K562 (cell line): Measurements from ENCODE around the gene FHIT. TPM values are rescaled to one million over a fixed set of nuclear protein-coding genes. Genes with fewer than 3 reads are reported as not detected.

ENCODE experiments used
- ATAC-seq: fragments of 200-7000 bp; cut with Tn5 transposase; 3 replicates; pipeline ENCODE4 v1.9.1; 2020; ENCODE audit warnings: moderate library complexity
- BruUV-seq: library from RNA; stranded (reverse); fragments of 400-500 nt; replicated peaks from 2 replicates; lab custom pipeline; 2021; lab: Mats Ljungman, UMichigan
- CTCF ChIA-PET: fragments of 300-600 bp; formaldehyde crosslinking; extraction: SDS; loops from one replicate; lab custom pipeline; 2021; ENCODE audit warnings: low intra/inter-chr PET ratio; lab: Yijun Ruan, JAX
- POLR2A ChIA-PET: fragments of 300-600, 350-650 bp; sonication (Branson Sonifier 250); formaldehyde crosslinking; extraction: SDS; loops from one replicate; lab custom pipeline; 2021; ENCODE audit warnings: antibody characterized with exemption, inconsistent platforms; lab: Yijun Ruan, JAX
- DNase-seq, 4 experiments: peaks; one replicate each; pipeline versions ENCODE4 v3.0.0 to v3.0.0-alpha.2; 2011 to 2018; ENCODE audit warnings: low spot score in 3 of 4, mixed read lengths in 3 of 4; ENCODE audit errors: extremely low read depth in 1 of 4
- FAIRE-seq: peaks from 2 replicates; lab custom pipeline; 2011; peaks lifted over from hg19 to GRCh38; lab: Jason Lieb, UNC
- H2AFZ ChIP-seq: 2 replicates; pipeline ENCODE4 v1.6.0; 2011; ENCODE audit warnings: low read depth, low read length, control low read depth, inconsistent platforms
- H3K27ac ChIP-seq: fragments of 200-600 bp; 3 replicates; pipeline ENCODE4 v1.8.0; 2011; ENCODE audit warnings: low read depth, mild to moderate bottlenecking, control low read depth, inconsistent platforms, low read length, moderate library complexity, mixed read lengths; ENCODE audit errors: extremely low read depth
- H3K27me3 ChIP-seq, 2 experiments: fragments of 300-600 bp in 1 of 2; 2 replicates in 1 of 2; 3 replicates in 1 of 2; pipeline versions ENCODE4 v1.6.0 to v1.8.0; 2011; ENCODE audit warnings: inconsistent platforms in 2 of 2, low read length in 2 of 2, mild to moderate bottlenecking in 1 of 2, mixed read lengths in 1 of 2, moderate library complexity in 1 of 2; ENCODE audit not compliant: control insufficient read depth in 2 of 2, insufficient read depth in 2 of 2
- H3K36me3 ChIP-seq: fragments of 300-600 bp; 3 replicates; pipeline ENCODE4 v1.8.0; 2011; ENCODE audit warnings: mild to moderate bottlenecking, low read length, inconsistent platforms; ENCODE audit not compliant: control insufficient read depth, insufficient read depth
- H3K4me1 ChIP-seq, 2 experiments: fragments of 200-600 bp in 1 of 2; replicated peaks in 1 of 2; 2 replicates in 1 of 2; 3 replicates in 1 of 2; pipeline versions ENCODE4 v1.5.1 to v1.8.0; 2011; ENCODE audit warnings: inconsistent platforms in 2 of 2, low read length in 2 of 2, mild to moderate bottlenecking in 1 of 2, mixed read lengths in 1 of 2, moderate library complexity in 1 of 2; ENCODE audit not compliant: control insufficient read depth in 2 of 2, insufficient read depth in 2 of 2
- H3K4me2 ChIP-seq: 2 replicates; pipeline ENCODE4 v1.6.1; 2011; ENCODE audit warnings: low read length, control low read depth, inconsistent platforms, mixed read lengths; ENCODE audit not compliant: insufficient read depth
- H3K4me3 ChIP-seq: fragments of 200-600 bp; sonication (generic), shearing (Covaris generic); 2 replicates; pipeline ENCODE4 v1.5.1; 2016; ENCODE audit warnings: control low read depth, inconsistent platforms
- H3K79me2 ChIP-seq: fragments of 200-600 bp; 3 replicates; pipeline ENCODE4 v1.8.0; 2011; ENCODE audit warnings: low read length, inconsistent platforms; ENCODE audit not compliant: control insufficient read depth, insufficient read depth
- H3K9ac ChIP-seq, 2 experiments: 2 replicates each; pipeline versions ENCODE4 v1.6.0 to v1.6.1; 2011; ENCODE audit warnings: low read depth in 2 of 2, low read length in 2 of 2, control low read depth in 1 of 2, inconsistent platforms in 1 of 2, mild to moderate bottlenecking in 1 of 2, mixed read lengths in 1 of 2; ENCODE audit not compliant: insufficient read depth in 1 of 2
- H3K9me1 ChIP-seq: one replicate; pipeline ENCODE4 v1.6.0; 2011; ENCODE audit warnings: inconsistent platforms, mild to moderate bottlenecking, low read length, moderate library complexity; ENCODE audit not compliant: control insufficient read depth, insufficient read depth
- H3K9me3 ChIP-seq: replicated peaks from 2 replicates; pipeline ENCODE4 v1.5.1; 2011; ENCODE audit warnings: low read depth, low read length, inconsistent platforms; ENCODE audit not compliant: control insufficient read depth, insufficient read depth
- H4K20me1 ChIP-seq: replicated peaks from 2 replicates; pipeline ENCODE4 v1.6.1; 2011; ENCODE audit warnings: low read length, inconsistent platforms, mixed read lengths; ENCODE audit not compliant: control insufficient read depth, insufficient read depth
- NFIC ChIP-seq: fragments of 450-650 bp; IDR thresholded peaks from 2 replicates; pipeline ENCODE4 v1.6.1; 2017; ENCODE audit warnings: mild to moderate bottlenecking, inconsistent platforms
- NR2C2 ChIP-seq, 2 experiments: fragments of 200-800 bp in 1 of 2; sonication (Bioruptor generic) in 1 of 2; sonication (generic) in 1 of 2; formaldehyde crosslinking in 1 of 2; IDR thresholded peaks; 2 replicates each; pipeline versions ENCODE4 v1.6.1 to v1.8.0; 2016 to 2022; ENCODE audit warnings: mild to moderate bottlenecking in 1 of 2, missing compliant biosample characterization in 1 of 2, missing genetic modification characterization in 1 of 2, missing genetic modification reagents in 1 of 2
- POLR2G ChIP-seq: fragments of 200-400 bp; formaldehyde crosslinking; IDR thresholded peaks from 2 replicates; pipeline ENCODE4 v1.6.1; 2017; ENCODE audit warnings: low read depth, mild to moderate bottlenecking, antibody characterized with exemption, low read length, moderate library complexity
- ZNF551 ChIP-seq: fragments of 250-450 bp; sonication (Bioruptor Pico); IDR thresholded peaks from 2 replicates; pipeline ENCODE4 v1.5.0; 2021; ENCODE audit warnings: mild to moderate bottlenecking, moderate library complexity
- WGBS: fragments of 100-300 bp; shearing (Covaris generic); methylation state at CpG from one replicate; pipeline ENCODE4 v1.1.6; 2016; ENCODE audit warnings: low coverage, mixed read lengths; ENCODE audit not compliant: insufficient coverage; ENCODE audit errors: missing lambda C conversion rate; 5-methylcytosine and 5-hydroxymethylcytosine counted together
- in situ Hi-C: fragments of 300-500 bp; cut with MboI; formaldehyde crosslinking; loops from 4 replicates; pipeline ENCODE4 v1.15.0; 2018; ENCODE audit warnings: inconsistent platforms, mixed read lengths
- intact Hi-C: fragments of 100-400 bp; cut with micrococcal nuclease; formaldehyde crosslinking; loops from 2 replicates; pipeline ENCODE4 v1.14.2; 2022
- polyA plus RNA-seq, 8 experiments: library from polyadenylated mRNA; depleted of rRNA in 4 of 8; stranded (reverse) in 5 of 8; unstranded in 3 of 8; fragments of >200 nt; fragmentation: Nextera tagmentation in 2 of 8; fragmentation: Illumina TruSeq in 1 of 8; extraction: Ambion mirVana in 2 of 8; extraction: Trizol in 1 of 8; gene quantifications; 2 replicates each; pipeline versions ENCODE4 v1.2.1 to v1.2.3, GENCODE V29; 2011 to 2014; ENCODE audit warnings: inconsistent platforms in 1 of 8, missing spikeins in 1 of 8
- total RNA-seq, 7 experiments: library from RNA; depleted of rRNA in 6 of 7; stranded (reverse); fragments of >200 nt in 6 of 7; fragmentation: Illumina TruSeq in 2 of 7; extraction: Trizol in 2 of 7; gene quantifications; 2 replicates each; pipeline versions ENCODE4 v1.2.1 to v1.2.3, GENCODE V29; 2011 to 2021; ENCODE audit warnings: low replicate concordance in 1 of 7
- TF ChIP-seq, protein P1 (sequence below): fragments of 150-350 bp; IDR thresholded peaks from 2 replicates; pipeline ENCODE4 v1.6.1; 2014; ENCODE audit warnings: low read depth, mild to moderate bottlenecking, low read length, borderline replicate concordance
- TF ChIP-seq, protein P2 (sequence below): fragments of 250-450 bp; sonication (Bioruptor Pico); IDR thresholded peaks from 2 replicates; pipeline ENCODE4 v1.5.0; 2021; ENCODE audit warnings: mild to moderate bottlenecking, moderate library complexity

The FHIT gene
- total and polyA plus RNA-seq, 9 of the 15 experiments (the other 6 are each of a cell fraction or from before 2014, with no cell fraction given), result 1.7 to 9.1 (median 4.3) TPM

- Histone ChIP-seq H3K4me1 (no peaks in the 10 kb centered on the region), H3K27me3 (no peaks in the 10 kb centered on the region), H3K4me3 (no peak overlapping the region), H3K4me2 (no peak overlapping the region), H3K9ac (no peak overlapping the region), H3K9me1 (no peaks in the 10 kb centered on the region), H3K79me2 (no peaks in the 10 kb centered on the region), H4K20me1 (no peaks in the 10 kb centered on the region), H2AFZ (no peak overlapping the region), H3K27ac (no peak overlapping the region), H3K9me3 (no peaks in the 10 kb centered on the region), H3K36me3 (no peaks in the 10 kb centered on the region)
- WGBS, result 4% methylated on average over 3 of the region's 3 CpGs
- BruUV-seq, result no TSS peak
- DNase-seq, result no peak
- intact Hi-C loops (no loop called here), in situ Hi-C loops (no loop called here)
- ATAC-seq, result no peak
- CTCF ChIA-PET, result no interaction called here
- POLR2A ChIA-PET, result no interaction called here
- no peak for FAIRE-seq
- TF ChIP-seq NFIC (no peak), POLR2G (no peak), NR2C2 (CRISPR knock-in tag; IDR thresholded peaks at IDR 0.05) (no peak), NR2C2 (tag; IDR thresholded peaks at IDR 0.05) (no peak), ZNF551 (CRISPR knock-in tag) (no peak)
- TF ChIP-seq, protein P1, sequence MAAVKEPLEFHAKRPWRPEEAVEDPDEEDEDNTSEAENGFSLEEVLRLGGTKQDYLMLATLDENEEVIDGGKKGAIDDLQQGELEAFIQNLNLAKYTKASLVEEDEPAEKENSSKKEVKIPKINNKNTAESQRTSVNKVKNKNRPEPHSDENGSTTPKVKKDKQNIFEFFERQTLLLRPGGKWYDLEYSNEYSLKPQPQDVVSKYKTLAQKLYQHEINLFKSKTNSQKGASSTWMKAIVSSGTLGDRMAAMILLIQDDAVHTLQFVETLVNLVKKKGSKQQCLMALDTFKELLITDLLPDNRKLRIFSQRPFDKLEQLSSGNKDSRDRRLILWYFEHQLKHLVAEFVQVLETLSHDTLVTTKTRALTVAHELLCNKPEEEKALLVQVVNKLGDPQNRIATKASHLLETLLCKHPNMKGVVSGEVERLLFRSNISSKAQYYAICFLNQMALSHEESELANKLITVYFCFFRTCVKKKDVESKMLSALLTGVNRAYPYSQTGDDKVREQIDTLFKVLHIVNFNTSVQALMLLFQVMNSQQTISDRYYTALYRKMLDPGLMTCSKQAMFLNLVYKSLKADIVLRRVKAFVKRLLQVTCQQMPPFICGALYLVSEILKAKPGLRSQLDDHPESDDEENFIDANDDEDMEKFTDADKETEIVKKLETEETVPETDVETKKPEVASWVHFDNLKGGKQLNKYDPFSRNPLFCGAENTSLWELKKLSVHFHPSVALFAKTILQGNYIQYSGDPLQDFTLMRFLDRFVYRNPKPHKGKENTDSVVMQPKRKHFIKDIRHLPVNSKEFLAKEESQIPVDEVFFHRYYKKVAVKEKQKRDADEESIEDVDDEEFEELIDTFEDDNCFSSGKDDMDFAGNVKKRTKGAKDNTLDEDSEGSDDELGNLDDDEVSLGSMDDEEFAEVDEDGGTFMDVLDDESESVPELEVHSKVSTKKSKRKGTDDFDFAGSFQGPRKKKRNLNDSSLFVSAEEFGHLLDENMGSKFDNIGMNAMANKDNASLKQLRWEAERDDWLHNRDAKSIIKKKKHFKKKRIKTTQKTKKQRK, result no peak
- TF ChIP-seq, protein P2, sequence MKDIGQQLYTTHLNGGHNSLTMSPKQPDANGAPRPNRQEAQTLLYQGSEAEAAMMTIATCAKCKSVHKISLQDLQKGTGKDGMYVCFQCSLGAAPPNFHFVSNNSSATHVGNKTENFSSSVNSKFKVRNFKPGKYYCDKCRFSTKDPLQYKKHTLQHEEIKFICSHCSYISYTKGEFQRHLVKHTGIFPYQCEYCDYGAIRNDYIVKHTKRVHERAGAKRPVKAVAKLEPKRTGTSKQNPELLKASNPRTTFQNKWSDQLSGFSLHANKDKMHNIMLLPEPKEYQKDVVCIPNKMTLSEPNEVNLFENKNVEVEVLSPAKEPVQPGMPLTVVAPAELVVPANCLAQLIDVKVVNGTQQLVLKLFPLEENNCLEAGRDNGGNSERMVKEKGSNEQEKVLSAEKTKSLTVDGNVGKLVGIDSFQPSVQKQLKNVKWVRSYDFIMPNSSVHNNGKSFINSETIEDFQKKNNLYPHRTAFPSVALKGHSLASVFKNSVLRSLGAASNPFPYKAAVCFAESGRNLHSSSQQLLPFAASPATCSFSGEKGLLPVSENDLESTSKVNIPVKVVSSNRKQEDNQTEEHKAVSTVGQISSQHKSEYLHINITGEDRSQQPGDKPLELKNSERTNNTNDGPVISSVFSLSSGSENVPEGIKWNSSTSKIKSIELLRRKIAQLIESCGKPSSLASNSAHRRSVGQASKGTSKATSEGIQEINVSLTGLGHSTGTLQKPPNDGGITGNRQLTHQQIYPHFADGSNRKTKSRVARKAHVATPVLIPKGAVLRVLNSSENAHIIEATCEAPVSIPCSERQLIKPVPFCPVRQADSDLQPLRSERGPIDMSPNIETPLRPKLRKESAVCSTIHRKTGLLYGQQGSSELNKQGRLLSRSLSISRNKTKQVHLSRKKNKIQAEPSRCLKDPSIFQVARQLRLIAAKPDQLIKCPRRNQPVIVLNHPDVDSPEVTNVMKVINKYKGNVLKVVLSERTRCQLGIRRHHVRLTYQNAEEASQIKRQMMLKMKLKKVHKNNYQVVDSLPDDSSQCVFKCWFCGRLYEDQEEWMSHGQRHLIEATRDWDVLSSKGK (CRISPR knock-in tag), result no peak
Measured at GRCh38 chr3:61081554-61081953, 169.7 kb downstream of the FHIT start.
